Neural cell (in vitro differentiated cells): Measurements from ENCODE around the gene SIMC1. TPM values are rescaled to one million over a fixed set of nuclear protein-coding genes. Genes with fewer than 3 reads are reported as not detected.

Experiments
- polyA plus RNA-seq: library from polyadenylated mRNA; depleted of rRNA; stranded (reverse); fragments of >200 nt; gene quantifications from 2 replicates; pipeline ENCODE4 v1.2.3, GENCODE V29; 2014
- small RNA-seq, 3 experiments: library from RNA; depleted of rRNA; stranded (forward); fragments of <200 nt; gene quantifications; one replicate each; pipeline ENCODE3, GENCODE V24; 2012

SIMC1 gene
- polyA plus RNA-seq, 1 donor from 2014 or later = 20.7 TPM

Small RNAs within 50 kb of the gene (small RNA-seq; reads per million reads assigned to genes)
- 91.6 to 138 (median 131) reads per million in 3 experiments for gene MIR1271

Other genes starting within 250 kb of the SIMC1 start
- 135 and 137 TPM in 2 replicates for gene KIAA1191, start 123.3 kb downstream of the SIMC1 start, polyA plus RNA-seq
- 12.7 and 22.8 TPM in 2 replicates for gene ARL10, start 127.1 kb downstream of the SIMC1 start, polyA plus RNA-seq
- 23.9 and 29.9 TPM in 2 replicates for gene NOP16, start 150.2 kb downstream of the SIMC1 start, polyA plus RNA-seq
- 61.8 and 81.3 TPM in 2 replicates for gene HIGD2A, start 150.3 kb downstream of the SIMC1 start, polyA plus RNA-seq
- 239 and 245 TPM in 2 replicates for gene CLTB, start 178.1 kb downstream of the SIMC1 start, polyA plus RNA-seq
- 30.8 and 33.6 TPM in 2 replicates for gene FAF2, start 210.0 kb downstream of the SIMC1 start, polyA plus RNA-seq